IMR-90 (cell line): ENCODE measurements around the gene MCAM. TPM values are rescaled to one million over a fixed set of nuclear protein-coding genes. Genes with fewer than 3 reads are reported as not detected.
A peak's percentile ranks its signal among the peaks of the same experiment; 100 is the strongest.

ENCODE experiments used
- ATAC-seq: fragments of 200-7000 bp; cut with Tn5 transposase; 2 replicates; pipeline ENCODE4 v1.9.1; 2020; ENCODE audit warnings: low read depth, mild to moderate bottlenecking, moderate library complexity
- BruUV-seq: library from RNA; stranded (reverse); fragments of 400-500 nt; replicated peaks from 2 replicates; lab custom pipeline; 2021; lab: Mats Ljungman, UMichigan
- CTCF ChIA-PET: fragments of 300-600 bp; formaldehyde crosslinking; extraction: SDS; loops from one replicate; lab custom pipeline; 2021; ENCODE audit warnings: antibody characterized with exemption; lab: Yijun Ruan, JAX
- POLR2A ChIA-PET: fragments of 300-600 bp; sonication (Branson Sonifier 250); formaldehyde crosslinking; loops from one replicate; lab custom pipeline; 2022; ENCODE audit warnings: antibody characterized with exemption; ENCODE audit not compliant: unreplicated experiment; lab: Charles Lee
- DNase-seq: peaks from one replicate; pipeline ENCODE4 v3.0.0; 2013
- H2AFZ ChIP-seq: replicated peaks from 2 replicates; pipeline ENCODE3; 2013; ENCODE audit warnings: low read length, mild to moderate bottlenecking; ENCODE audit not compliant: poor library complexity
- H2AK5ac ChIP-seq: 2 replicates; pipeline ENCODE4 v1.6.1; 2013; ENCODE audit warnings: low read depth, low read length, inconsistent platforms
- H2AK9ac ChIP-seq: replicated peaks from 2 replicates; pipeline ENCODE3; 2013; ENCODE audit warnings: mild to moderate bottlenecking, low read depth, low read length, moderate library complexity; ENCODE audit not compliant: poor library complexity
- H2BK120ac ChIP-seq: 2 replicates; pipeline ENCODE4 v1.6.1; 2013; ENCODE audit warnings: low read depth, low read length, inconsistent platforms
- H2BK15ac ChIP-seq: 3 replicates; pipeline ENCODE4 v1.6.1; 2013; ENCODE audit warnings: low read depth, low read length, inconsistent platforms
- H2BK20ac ChIP-seq: 2 replicates; pipeline ENCODE4 v1.6.1; 2013; ENCODE audit warnings: low read depth, mild to moderate bottlenecking, inconsistent platforms, low read length, moderate library complexity
- H2BK5ac ChIP-seq: 2 replicates; pipeline ENCODE4 v1.6.1; 2013; ENCODE audit warnings: mild to moderate bottlenecking, low read depth, low read length, inconsistent platforms; ENCODE audit not compliant: poor library complexity, severe bottlenecking
- H3K14ac ChIP-seq: replicated peaks from 2 replicates; pipeline ENCODE4 v1.6.1; 2013; ENCODE audit warnings: low read depth, low read length, inconsistent platforms
- H3K18ac ChIP-seq: 2 replicates; pipeline ENCODE4 v1.6.1; 2013; ENCODE audit warnings: low read depth, low read length, control low read depth
- H3K23ac ChIP-seq: 2 replicates; pipeline ENCODE4 v1.6.1; 2013; ENCODE audit warnings: low read depth, low read length, inconsistent platforms
- H3K27ac ChIP-seq: 2 replicates; pipeline ENCODE4 v1.5.1; 2013; ENCODE audit warnings: mild to moderate bottlenecking, control low read depth, low read length; ENCODE audit not compliant: insufficient read depth
- H3K27me3 ChIP-seq: 2 replicates; pipeline ENCODE4 v1.6.1; 2013; ENCODE audit warnings: low read length; ENCODE audit not compliant: control insufficient read depth, insufficient read depth
- H3K36me3 ChIP-seq: 2 replicates; pipeline ENCODE4 v1.6.1; 2013; ENCODE audit warnings: low read length, mixed read lengths; ENCODE audit not compliant: control insufficient read depth, insufficient read depth
- H3K4ac ChIP-seq: 2 replicates; pipeline ENCODE4 v1.6.1; 2013; ENCODE audit warnings: low read depth, low read length, inconsistent platforms
- H3K4me1 ChIP-seq: 2 replicates; pipeline ENCODE4 v1.6.1; 2013; ENCODE audit warnings: low read length, mixed read lengths; ENCODE audit not compliant: control insufficient read depth, insufficient read depth
- H3K4me2 ChIP-seq: 2 replicates; pipeline ENCODE4 v1.6.1; 2013; ENCODE audit warnings: low read depth, mild to moderate bottlenecking, control low read depth, low read length, moderate library complexity
- H3K4me3 ChIP-seq: 2 replicates; pipeline ENCODE4 v1.5.1; 2013; ENCODE audit warnings: low read depth, mild to moderate bottlenecking, control low read depth, low read length, moderate library complexity; ENCODE audit not compliant: insufficient read depth
- H3K56ac ChIP-seq: 2 replicates; pipeline ENCODE4 v1.6.1; 2013; ENCODE audit warnings: low read length, inconsistent platforms; ENCODE audit not compliant: insufficient read depth; ENCODE audit errors: extremely low read depth
- H3K79me1 ChIP-seq, 2 experiments: 2 replicates each; pipeline ENCODE4 v1.6.1; 2013; ENCODE audit warnings: low read length in 2 of 2, inconsistent platforms in 1 of 2, low read depth in 1 of 2
- H3K9ac ChIP-seq: 2 replicates; pipeline ENCODE4 v1.6.1; 2013; ENCODE audit warnings: low read depth, low read length, control low read depth
- H3K9me1 ChIP-seq: 2 replicates; pipeline ENCODE4 v1.6.1; 2013; ENCODE audit warnings: low read length, inconsistent platforms; ENCODE audit not compliant: insufficient read depth
- H3K9me3 ChIP-seq: 2 replicates; pipeline ENCODE4 v1.6.1; 2013; ENCODE audit warnings: low read length; ENCODE audit not compliant: control insufficient read depth, insufficient read depth
- H4K20me1 ChIP-seq: 2 replicates; pipeline ENCODE4 v1.6.1; 2013; ENCODE audit warnings: low read length, inconsistent platforms; ENCODE audit not compliant: insufficient read depth
- H4K5ac ChIP-seq: 2 replicates; pipeline ENCODE4 v1.6.1; 2013; ENCODE audit warnings: mild to moderate bottlenecking, low read depth, low read length, control low read depth
- H4K8ac ChIP-seq, 2 experiments: 2 replicates each; pipeline ENCODE4 v1.6.1; 2013; ENCODE audit warnings: low read depth in 2 of 2, low read length in 2 of 2, control low read depth in 1 of 2, inconsistent platforms in 1 of 2
- H4K91ac ChIP-seq: 2 replicates; pipeline ENCODE4 v1.6.1; 2013; ENCODE audit warnings: low read depth, low read length, inconsistent platforms; ENCODE audit not compliant: insufficient read depth
- BHLHE40 ChIP-seq: fragments of 150-350 bp; IDR thresholded peaks from 2 replicates; pipeline ENCODE4 v1.6.1; 2016; ENCODE audit warnings: mild to moderate bottlenecking, low read depth, low read length
- CHD1 ChIP-seq: IDR thresholded peaks from 2 replicates; pipeline ENCODE4 v1.6.1; 2012; ENCODE audit warnings: low read depth, low read length, improper control_type of control experiment
- FOS ChIP-seq: fragments of 150-350 bp; IDR thresholded peaks from 2 replicates; pipeline ENCODE4 v1.6.1; 2016; ENCODE audit warnings: low read depth, low read length
- MAFK ChIP-seq: IDR thresholded peaks from 2 replicates; pipeline ENCODE4 v1.6.1; 2012; ENCODE audit warnings: low read depth, low read length, improper control_type of control experiment
- MAZ ChIP-seq: IDR thresholded peaks from 2 replicates; pipeline ENCODE4 v1.6.1; 2012; ENCODE audit warnings: low read depth, mild to moderate bottlenecking, low read length, improper control_type of control experiment, moderate library complexity, borderline replicate concordance
- NFE2L2 ChIP-seq: fragments of 150-350 bp; IDR thresholded peaks from 2 replicates; pipeline ENCODE4 v1.6.1; 2016; ENCODE audit warnings: low read depth, mild to moderate bottlenecking, low read length
- POLR2A ChIP-seq: IDR thresholded peaks from 2 replicates; pipeline ENCODE4 v1.6.1; 2012; ENCODE audit warnings: mild to moderate bottlenecking, low read depth, low read length
- RAD21 ChIP-seq: IDR thresholded peaks from 2 replicates; pipeline ENCODE4 v1.6.1; 2012; ENCODE audit warnings: low read length, improper control_type of control experiment
- RCOR1 ChIP-seq: IDR thresholded peaks from 2 replicates; pipeline ENCODE4 v1.6.1; 2012; ENCODE audit warnings: mild to moderate bottlenecking, low read length, improper control_type of control experiment; ENCODE audit not compliant: insufficient replicate concordance
- RFX5 ChIP-seq: IDR thresholded peaks from 2 replicates; pipeline ENCODE4 v1.8.0; 2012; ENCODE audit warnings: low read depth, mild to moderate bottlenecking, low read length, moderate library complexity
- SMC3 ChIP-seq: fragments of 150-350 bp; IDR thresholded peaks from 2 replicates; pipeline ENCODE4 v1.6.1; 2016; ENCODE audit warnings: low read depth, mild to moderate bottlenecking, antibody characterized with exemption, low read length, moderate library complexity
- WGBS, 2 experiments: methylation state at CpG; one replicate each; pipeline versions ENCODE4 v1.1.5 to v1.1.7; 2013; ENCODE audit warnings: missing lambda C conversion rate in 2 of 2; ENCODE audit not compliant: insufficient read length in 1 of 2; ENCODE audit errors: extremely low coverage in 2 of 2; 5-methylcytosine and 5-hydroxymethylcytosine counted together
- dilution Hi-C: fragments of 300-500 bp; cut with HindIII; formaldehyde crosslinking; loops from one replicate; pipeline ENCODE4 v1.14.3; 2018; ENCODE audit warnings: low sequenced_read_pairs; ENCODE audit not compliant: unreplicated experiment
- in situ Hi-C: fragments of 300-500 bp; cut with MboI; formaldehyde crosslinking; loops from 3 replicates; pipeline ENCODE4 v1.14.3; 2019; ENCODE audit warnings: low sequenced_read_pairs, inconsistent platforms, mixed read lengths
- intact Hi-C: fragments of 100-400 bp; cut with micrococcal nuclease; formaldehyde crosslinking; loops from 2 replicates; pipeline ENCODE4 v1.10.0; 2022
- polyA plus RNA-seq, 3 experiments: library from polyadenylated mRNA; depleted of rRNA; stranded (reverse); fragments of >200 nt; gene quantifications; 2 replicates each; pipeline ENCODE4 v1.2.3, GENCODE V29; 2012; ENCODE audit warnings: low replicate concordance in 1 of 3
- total RNA-seq: library from RNA; depleted of rRNA; stranded (reverse); fragments of >200 nt; gene quantifications from 2 replicates; pipeline ENCODE4 v1.2.3, GENCODE V29; 2012
- TF ChIP-seq, protein P1 (sequence below): conservative IDR thresholded peaks from 2 replicates; pipeline ENCODE4 v1.5.1; 2012; ENCODE audit warnings: mild to moderate bottlenecking, low read depth, low read length, improper control_type of control experiment
- TF ChIP-seq, protein P2 (sequence below): fragments of 150-350 bp; IDR thresholded peaks from 2 replicates; pipeline ENCODE4 v1.6.1; 2016; ENCODE audit warnings: low read depth, mild to moderate bottlenecking, low read length, moderate library complexity, borderline replicate concordance
- TF ChIP-seq, protein P3 (sequence below): fragments of 150-350 bp; IDR thresholded peaks from 2 replicates; pipeline ENCODE4 v1.6.1; 2017; ENCODE audit warnings: mild to moderate bottlenecking, antibody characterized with exemption, low read length, low read depth

The MCAM gene
- total and polyA plus RNA-seq, 2 of the 4 experiments (the other 2 are of a cell fraction): 95.1 to 131 TPM

DNA sequence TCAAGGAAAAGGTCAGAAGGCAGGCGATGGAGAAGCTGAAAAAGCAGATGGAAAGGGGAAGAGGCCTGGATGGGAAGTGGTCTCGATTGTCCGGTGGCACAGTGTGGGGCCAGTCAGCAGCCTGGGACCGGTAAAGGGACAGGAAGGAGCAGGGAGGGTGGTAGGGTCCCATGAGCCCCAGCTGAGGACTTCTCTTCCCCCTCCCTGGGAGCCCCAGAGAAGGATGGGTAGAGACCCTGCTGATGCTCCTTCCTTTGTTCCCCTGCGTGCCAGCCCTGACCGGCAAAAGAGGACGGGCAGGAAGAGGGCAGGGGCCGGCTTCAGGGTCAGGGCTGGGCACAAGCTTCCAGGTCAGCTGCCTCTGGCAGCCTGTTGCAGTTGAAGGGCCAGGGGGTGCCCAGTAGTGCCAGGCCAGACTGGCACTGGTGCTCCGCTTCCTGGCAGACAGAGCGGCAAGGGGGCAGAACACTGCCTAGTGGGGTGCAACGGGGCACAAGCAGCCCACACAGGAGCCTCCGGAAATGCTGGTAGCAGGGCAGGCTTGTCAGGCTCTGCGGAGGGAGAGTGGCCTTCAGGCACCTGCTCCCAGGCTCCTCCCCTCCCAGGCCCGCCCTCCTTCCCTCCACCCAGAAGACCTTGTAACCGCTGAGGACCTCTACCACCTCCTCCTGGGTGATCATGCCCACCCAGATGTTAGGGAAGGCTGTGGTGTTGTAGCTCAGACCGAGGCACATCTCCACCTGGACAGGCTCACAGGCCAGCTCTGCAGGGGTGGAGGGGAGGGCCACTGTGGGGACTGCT is 24.5 kb upstream of the MCAM start:
- H2AK9ac ChIP-seq: peak overlapping the region; percentile 77
- H3K23ac ChIP-seq: peak overlapping the region; percentile 54
- peaks cover 18% of the 10 kb centered on the region for H3K4me1 ChIP-seq
- H3K4me2 ChIP-seq: peak overlapping the region; percentile 37; the same call in 1 of the 2 replicates
- H2AK5ac ChIP-seq: peak overlapping the region; percentile 91
- ATAC-seq: no peak
- in situ Hi-C loops (no loop called here), intact Hi-C loops (no loop called here), dilution Hi-C loops (no loop called here)
- no peak overlapping the region; the same call in 1 of the 2 replicates for H4K5ac ChIP-seq
- H4K8ac ChIP-seq: peak overlapping the region in 1 of 2 experiments; percentile 68; a peak in 1 of 4 replicates
- H3K79me1 ChIP-seq: peaks cover 11 to 25% of the 10 kb centered on the region in 2 experiments; a peak in 3 of 4 replicates
- H3K27me3 ChIP-seq: peaks cover 10% of the 10 kb centered on the region
- DNase-seq: no peak
- H2AFZ ChIP-seq: peak overlapping the region; percentile 92
- no peak overlapping the region for H2BK5ac ChIP-seq
- H3K4ac ChIP-seq: peak overlapping the region; percentile 85
- H2BK120ac ChIP-seq: peak overlapping the region; percentile 59
- H3K27ac ChIP-seq: peak overlapping the region; percentile 18; the same call in 1 of the 2 replicates
- peak overlapping the region; percentile 69 for H3K14ac ChIP-seq
- no TSS peak for BruUV-seq
- no peaks in the 10 kb centered on the region; the same call in 1 of the 2 replicates for H3K36me3 ChIP-seq
- peak overlapping the region; percentile 27 for H2BK20ac ChIP-seq
- no peaks in the 10 kb centered on the region for H3K9me3 ChIP-seq
- CTCF ChIA-PET: interaction anchor here (0.6 to 2.4 kb wide), 4 partner anchors 14 to 136 kb away, joined by 3 to 16 read pairs (median 4); partner anchors contain the start of gene USP2
- H3K56ac ChIP-seq: peak overlapping the region; percentile 47
- peak overlapping the region; percentile 60; the same call in 1 of the 3 replicates for H2BK15ac ChIP-seq
- H4K91ac ChIP-seq: peak overlapping the region; percentile 59
- H3K9ac ChIP-seq: peak overlapping the region; percentile 15
- no peaks in the 10 kb centered on the region for H3K9me1 ChIP-seq
- no peak overlapping the region; the same call in 1 of the 2 replicates for H3K18ac ChIP-seq
- H4K20me1 ChIP-seq: peaks cover 5% of the 10 kb centered on the region; the same call in 1 of the 2 replicates
- H3K4me3 ChIP-seq: no peak overlapping the region
- POLR2A ChIA-PET: no interaction called here
- WGBS, 2 experiments: 69% methylated on average over 3 of the region's 16 CpGs; no CpG with 5 or more reads in 1 of the 2 experiments
- TF ChIP-seq POLR2A: no peak
- no peak for TF ChIP-seq MAZ
- TF ChIP-seq RFX5: no peak
- TF ChIP-seq, protein P1, sequence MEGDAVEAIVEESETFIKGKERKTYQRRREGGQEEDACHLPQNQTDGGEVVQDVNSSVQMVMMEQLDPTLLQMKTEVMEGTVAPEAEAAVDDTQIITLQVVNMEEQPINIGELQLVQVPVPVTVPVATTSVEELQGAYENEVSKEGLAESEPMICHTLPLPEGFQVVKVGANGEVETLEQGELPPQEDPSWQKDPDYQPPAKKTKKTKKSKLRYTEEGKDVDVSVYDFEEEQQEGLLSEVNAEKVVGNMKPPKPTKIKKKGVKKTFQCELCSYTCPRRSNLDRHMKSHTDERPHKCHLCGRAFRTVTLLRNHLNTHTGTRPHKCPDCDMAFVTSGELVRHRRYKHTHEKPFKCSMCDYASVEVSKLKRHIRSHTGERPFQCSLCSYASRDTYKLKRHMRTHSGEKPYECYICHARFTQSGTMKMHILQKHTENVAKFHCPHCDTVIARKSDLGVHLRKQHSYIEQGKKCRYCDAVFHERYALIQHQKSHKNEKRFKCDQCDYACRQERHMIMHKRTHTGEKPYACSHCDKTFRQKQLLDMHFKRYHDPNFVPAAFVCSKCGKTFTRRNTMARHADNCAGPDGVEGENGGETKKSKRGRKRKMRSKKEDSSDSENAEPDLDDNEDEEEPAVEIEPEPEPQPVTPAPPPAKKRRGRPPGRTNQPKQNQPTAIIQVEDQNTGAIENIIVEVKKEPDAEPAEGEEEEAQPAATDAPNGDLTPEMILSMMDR: no peak
- TF ChIP-seq, protein P2, sequence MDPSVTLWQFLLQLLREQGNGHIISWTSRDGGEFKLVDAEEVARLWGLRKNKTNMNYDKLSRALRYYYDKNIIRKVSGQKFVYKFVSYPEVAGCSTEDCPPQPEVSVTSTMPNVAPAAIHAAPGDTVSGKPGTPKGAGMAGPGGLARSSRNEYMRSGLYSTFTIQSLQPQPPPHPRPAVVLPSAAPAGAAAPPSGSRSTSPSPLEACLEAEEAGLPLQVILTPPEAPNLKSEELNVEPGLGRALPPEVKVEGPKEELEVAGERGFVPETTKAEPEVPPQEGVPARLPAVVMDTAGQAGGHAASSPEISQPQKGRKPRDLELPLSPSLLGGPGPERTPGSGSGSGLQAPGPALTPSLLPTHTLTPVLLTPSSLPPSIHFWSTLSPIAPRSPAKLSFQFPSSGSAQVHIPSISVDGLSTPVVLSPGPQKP: no peak
- TF ChIP-seq, protein P3, sequence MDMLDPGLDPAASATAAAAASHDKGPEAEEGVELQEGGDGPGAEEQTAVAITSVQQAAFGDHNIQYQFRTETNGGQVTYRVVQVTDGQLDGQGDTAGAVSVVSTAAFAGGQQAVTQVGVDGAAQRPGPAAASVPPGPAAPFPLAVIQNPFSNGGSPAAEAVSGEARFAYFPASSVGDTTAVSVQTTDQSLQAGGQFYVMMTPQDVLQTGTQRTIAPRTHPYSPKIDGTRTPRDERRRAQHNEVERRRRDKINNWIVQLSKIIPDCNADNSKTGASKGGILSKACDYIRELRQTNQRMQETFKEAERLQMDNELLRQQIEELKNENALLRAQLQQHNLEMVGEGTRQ: no peak
- no peak for TF ChIP-seq NFE2L2
- no peak for TF ChIP-seq CHD1
- no peak for TF ChIP-seq RAD21
- TF ChIP-seq BHLHE40: no peak
- TF ChIP-seq RCOR1: no peak
- TF ChIP-seq FOS: no peak
- TF ChIP-seq MAFK: no peak
- no peak for TF ChIP-seq SMC3
